RCC 7860 (cell line): ENCODE results near the gene GMPR2.

ENCODE experiments used
- DNase-seq: peaks from one replicate; pipeline ENCODE4 v3.0.0-alpha.2; 2015; ENCODE audit warnings: low spot score
- FAIRE-seq: peaks from 2 replicates; lab custom pipeline; 2012; peaks lifted over from hg19 to GRCh38; lab: Jason Lieb, UNC

Gene GMPR2

GRCh38 chr14:24281636-24282035 is 48.9 kb downstream of the GMPR2 start:
- FAIRE-seq (no peak), DNase-seq (no peak)

DNA sequence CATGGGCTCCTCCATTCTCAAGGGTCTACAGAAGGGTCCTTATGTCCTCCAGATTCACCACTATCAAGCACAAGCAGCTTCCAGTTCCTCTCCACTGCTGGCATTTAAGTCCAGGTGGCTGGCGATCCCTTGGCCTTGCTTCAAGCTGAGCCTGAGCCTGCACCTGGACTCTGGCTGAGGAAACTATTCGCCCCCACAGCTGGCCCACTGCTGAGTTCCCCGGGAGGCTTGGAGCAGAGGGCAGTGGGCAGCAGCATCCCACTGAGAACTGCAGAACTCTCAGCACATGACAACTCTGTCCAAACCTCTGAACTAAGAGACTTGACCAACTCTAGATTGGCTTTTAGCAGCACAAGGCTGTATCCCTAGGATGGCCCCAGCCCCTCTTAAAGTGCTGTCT is 50.0 kb downstream of the GMPR2 start:
- FAIRE-seq = no peak
- no peak for DNase-seq

GRCh38 chr14:24283796-24284460 is 51.2 kb downstream of the GMPR2 start:
- no peak for DNase-seq
- no peak for FAIRE-seq

DNA sequence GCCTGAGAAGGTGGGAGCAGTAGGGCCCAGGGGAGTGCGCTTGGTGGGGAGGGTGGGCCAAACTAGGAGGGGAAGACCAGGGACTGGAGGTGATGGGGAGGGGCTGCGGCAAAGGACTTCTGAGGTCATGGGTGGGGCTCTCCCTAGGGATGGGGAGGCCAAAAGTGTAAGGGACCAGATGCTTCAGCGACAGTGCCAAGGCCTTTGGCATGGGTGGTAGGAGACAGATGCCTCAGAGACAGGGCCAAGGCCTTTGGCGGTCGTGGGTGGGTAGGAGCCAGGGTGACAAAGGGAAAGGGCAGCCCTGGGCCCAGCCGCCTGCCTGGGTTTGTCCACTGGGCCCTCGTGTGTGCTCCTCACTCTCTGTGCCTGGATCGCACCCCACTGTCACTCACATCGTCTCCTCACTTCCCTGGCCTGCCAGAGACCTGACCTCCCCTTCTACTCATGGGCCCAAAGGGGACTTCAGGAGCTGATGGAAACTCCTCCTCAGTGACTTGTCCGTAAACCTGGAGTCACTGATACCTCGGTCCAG is 51.8 kb downstream of the GMPR2 start:
- DNase-seq (no peak), FAIRE-seq (no peak)

DNA sequence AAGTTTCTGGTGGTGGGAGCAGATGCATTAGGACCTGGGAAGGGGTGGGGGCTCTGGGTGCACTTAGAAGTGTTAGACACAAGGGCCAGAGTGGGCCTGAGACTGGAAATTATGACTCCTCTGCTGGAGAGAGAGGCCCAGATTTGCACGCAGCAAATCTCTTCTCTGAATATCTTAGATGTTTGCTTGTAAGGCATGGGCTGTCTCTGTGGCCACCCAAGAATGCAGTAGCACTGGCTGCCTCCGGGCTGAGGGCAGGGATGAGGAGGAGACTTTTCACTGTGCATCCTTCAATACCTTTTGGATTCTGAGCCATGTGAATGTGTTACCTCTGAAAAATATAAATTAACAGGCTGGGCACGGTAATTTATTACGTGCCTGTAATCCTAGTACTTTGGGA is 52.6 kb downstream of the GMPR2 start:
- DNase-seq (no peak), FAIRE-seq (no peak)

- no peak for DNase-seq
- FAIRE-seq = no peak
Observed at GRCh38 chr14:24286996-24287395, 54.3 kb downstream of the GMPR2 start.
